Neural cell (in vitro differentiated cells): ENCODE data around the gene FETUB.

Experiments used
- CTCF ChIP-seq: fragments of 450-650 bp; IDR thresholded peaks from 2 replicates; pipeline ENCODE4 v1.5.1; 2014; ENCODE audit warnings: antibody characterized with exemption, mild to moderate bottlenecking, moderate library complexity; ENCODE audit not compliant: poor library complexity, severe bottlenecking
- EP300 ChIP-seq: fragments of 450-650 bp; conservative IDR thresholded peaks from 2 replicates; pipeline ENCODE4 v1.6.1; 2014; ENCODE audit warnings: antibody characterized with exemption, mild to moderate bottlenecking, moderate library complexity; ENCODE audit not compliant: poor library complexity, severe bottlenecking
- EZH2 ChIP-seq: fragments of 200-600, 300-800 bp; shearing (Covaris generic), sonication (generic); IDR thresholded peaks from 2 replicates; pipeline ENCODE4 v1.6.1; 2014; ENCODE audit warnings: antibody characterized with exemption, low read length, borderline replicate concordance, mild to moderate bottlenecking; ENCODE audit not compliant: insufficient read depth, poor library complexity, severe bottlenecking
- MXI1 ChIP-seq: fragments of 450-650 bp; conservative IDR thresholded peaks from 2 replicates; pipeline ENCODE4 v1.6.1; 2014; ENCODE audit warnings: antibody characterized with exemption, mild to moderate bottlenecking; ENCODE audit not compliant: poor library complexity, severe bottlenecking
- POLR2AphosphoS5 ChIP-seq: IDR thresholded peaks from 2 replicates; pipeline ENCODE4 v1.6.1; 2012
- RAD21 ChIP-seq: fragments of 450-650 bp; conservative IDR thresholded peaks from 2 replicates; pipeline ENCODE4 v1.6.1; 2014; ENCODE audit warnings: antibody characterized with exemption, mild to moderate bottlenecking, moderate library complexity
- SMC3 ChIP-seq: fragments of 450-650 bp; conservative IDR thresholded peaks from 2 replicates; pipeline ENCODE4 v1.6.1; 2014; ENCODE audit warnings: antibody characterized with exemption, mild to moderate bottlenecking, moderate library complexity; ENCODE audit not compliant: poor library complexity
- TAF1 ChIP-seq: IDR thresholded peaks from 2 replicates; pipeline ENCODE4 v1.6.1; 2012; ENCODE audit warnings: low read depth

DNA sequence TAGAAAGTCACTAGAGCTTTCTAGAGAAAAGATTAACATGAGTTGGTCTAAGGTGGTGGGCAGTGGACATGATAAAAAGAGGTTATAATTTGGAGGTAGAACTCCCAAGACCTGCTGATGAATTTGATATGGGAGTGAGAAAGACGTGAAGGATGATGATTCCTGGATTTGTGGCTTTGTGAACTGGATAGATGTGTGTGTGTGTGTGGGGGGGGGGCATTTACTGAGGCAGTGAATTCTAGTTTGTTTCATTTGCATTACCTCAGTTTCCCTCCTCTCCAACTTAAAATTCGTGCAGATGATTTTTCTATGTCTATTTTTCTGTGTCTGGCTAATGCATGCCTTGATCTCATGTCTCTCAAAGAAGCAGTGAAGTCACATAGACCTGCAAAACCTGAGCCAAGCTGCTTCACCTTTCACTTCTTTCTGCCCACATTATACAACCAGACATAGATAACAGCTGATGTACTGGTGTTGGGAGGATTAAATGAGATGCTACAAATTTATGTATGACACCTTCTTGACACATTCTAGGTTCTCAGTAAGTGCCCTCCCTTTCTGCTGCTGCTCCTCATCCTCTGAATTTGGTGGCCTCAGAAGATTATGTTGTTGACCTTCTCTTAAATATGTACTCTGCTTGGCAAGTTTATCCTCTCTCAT lies 17.4 kb upstream of the FETUB start:
- no peak for TF ChIP-seq EP300
- no peak for TF ChIP-seq CTCF
- no peak for TF ChIP-seq SMC3
- no peak for TF ChIP-seq TAF1
- no peak for TF ChIP-seq EZH2
- TF ChIP-seq RAD21: no peak
- no peak for TF ChIP-seq POLR2AphosphoS5
- TF ChIP-seq MXI1: no peak
